Uterus (tissue), 2 donors: ENCODE results near the gene BTBD16.

Experiments
- POLR2A ChIP-seq, 2 donors: fragments of 450-650 bp; IDR thresholded peaks; one replicate each; pipeline ENCODE4 v1.6.1; 2016; ENCODE audit warnings: antibody characterized with exemption in 2 of 2, mild to moderate bottlenecking in 1 of 2, moderate library complexity in 1 of 2
- TF ChIP-seq, protein P1 (sequence below), 4 experiments: fragments of 200-600 bp in 2 of 4; fragments of 450-650 bp in 2 of 4; sonication (generic) in 2 of 4; IDR thresholded peaks; one replicate each; pipeline ENCODE4 v1.5.1; 2016 to 2019; ENCODE audit warnings: antibody characterized with exemption in 4 of 4, mild to moderate bottlenecking in 2 of 4, moderate library complexity in 1 of 4

DNA sequence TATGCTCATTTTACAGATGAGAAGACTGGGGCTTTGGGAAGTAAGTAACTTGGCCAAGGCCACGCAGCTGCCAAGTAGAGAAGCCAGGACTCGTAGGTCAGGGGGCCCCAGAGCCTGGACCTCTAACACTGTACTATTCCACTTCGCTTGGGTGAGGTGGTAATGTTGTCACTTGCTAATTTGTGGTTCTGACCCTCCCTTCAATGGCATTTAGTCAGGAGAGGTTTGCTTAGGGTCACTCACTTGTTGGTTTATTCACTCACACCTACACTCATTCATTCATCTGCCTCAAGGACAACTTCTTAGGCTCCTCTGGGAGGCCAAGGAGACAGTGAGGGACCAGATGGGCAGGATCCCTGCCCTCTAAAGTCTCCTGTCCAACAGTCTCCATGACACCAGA, 21.3 kb downstream of the BTBD16 start:
- no peak for TF ChIP-seq POLR2A (IDR thresholded peaks at IDR 0.05)
- TF ChIP-seq, protein P1, sequence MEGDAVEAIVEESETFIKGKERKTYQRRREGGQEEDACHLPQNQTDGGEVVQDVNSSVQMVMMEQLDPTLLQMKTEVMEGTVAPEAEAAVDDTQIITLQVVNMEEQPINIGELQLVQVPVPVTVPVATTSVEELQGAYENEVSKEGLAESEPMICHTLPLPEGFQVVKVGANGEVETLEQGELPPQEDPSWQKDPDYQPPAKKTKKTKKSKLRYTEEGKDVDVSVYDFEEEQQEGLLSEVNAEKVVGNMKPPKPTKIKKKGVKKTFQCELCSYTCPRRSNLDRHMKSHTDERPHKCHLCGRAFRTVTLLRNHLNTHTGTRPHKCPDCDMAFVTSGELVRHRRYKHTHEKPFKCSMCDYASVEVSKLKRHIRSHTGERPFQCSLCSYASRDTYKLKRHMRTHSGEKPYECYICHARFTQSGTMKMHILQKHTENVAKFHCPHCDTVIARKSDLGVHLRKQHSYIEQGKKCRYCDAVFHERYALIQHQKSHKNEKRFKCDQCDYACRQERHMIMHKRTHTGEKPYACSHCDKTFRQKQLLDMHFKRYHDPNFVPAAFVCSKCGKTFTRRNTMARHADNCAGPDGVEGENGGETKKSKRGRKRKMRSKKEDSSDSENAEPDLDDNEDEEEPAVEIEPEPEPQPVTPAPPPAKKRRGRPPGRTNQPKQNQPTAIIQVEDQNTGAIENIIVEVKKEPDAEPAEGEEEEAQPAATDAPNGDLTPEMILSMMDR (IDR thresholded peaks at IDR 0.05): no peak
